Panc1 (cell line): ENCODE data around the gene POLK.

Source experiments
- POLR2AphosphoS5 ChIP-seq: IDR thresholded peaks from 2 replicates; pipeline ENCODE4 v1.6.1; 2012; ENCODE audit warnings: mild to moderate bottlenecking, low read depth, low read length, moderate library complexity
- SIN3A ChIP-seq: IDR thresholded peaks from 2 replicates; pipeline ENCODE4 v1.6.1; 2012; ENCODE audit warnings: low read depth, mild to moderate bottlenecking, low read length, moderate library complexity, borderline replicate concordance; ENCODE audit not compliant: insufficient read depth
- TCF7L2 ChIP-seq: IDR thresholded peaks from 2 replicates; pipeline ENCODE4 v1.6.1; 2011; ENCODE audit warnings: mild to moderate bottlenecking, low read depth, low read length, inconsistent platforms
- TF ChIP-seq, protein P1 (sequence below): fragments of 450-650 bp; IDR thresholded peaks from 2 replicates; pipeline ENCODE4 v1.5.1; 2017; ENCODE audit warnings: mild to moderate bottlenecking
- TF ChIP-seq, protein P2 (sequence below), 2 experiments: IDR thresholded peaks; 2 replicates each; pipeline ENCODE4 v1.6.1; 2011 to 2012; ENCODE audit warnings: low read depth in 2 of 2, control low read depth in 1 of 2, low read length in 1 of 2, mild to moderate bottlenecking in 1 of 2, moderate library complexity in 1 of 2; ENCODE audit not compliant: insufficient read depth in 1 of 2

GRCh38 chr5:75496026-75496425 is 15.7 kb upstream of the POLK start:
- TF ChIP-seq, protein P1, sequence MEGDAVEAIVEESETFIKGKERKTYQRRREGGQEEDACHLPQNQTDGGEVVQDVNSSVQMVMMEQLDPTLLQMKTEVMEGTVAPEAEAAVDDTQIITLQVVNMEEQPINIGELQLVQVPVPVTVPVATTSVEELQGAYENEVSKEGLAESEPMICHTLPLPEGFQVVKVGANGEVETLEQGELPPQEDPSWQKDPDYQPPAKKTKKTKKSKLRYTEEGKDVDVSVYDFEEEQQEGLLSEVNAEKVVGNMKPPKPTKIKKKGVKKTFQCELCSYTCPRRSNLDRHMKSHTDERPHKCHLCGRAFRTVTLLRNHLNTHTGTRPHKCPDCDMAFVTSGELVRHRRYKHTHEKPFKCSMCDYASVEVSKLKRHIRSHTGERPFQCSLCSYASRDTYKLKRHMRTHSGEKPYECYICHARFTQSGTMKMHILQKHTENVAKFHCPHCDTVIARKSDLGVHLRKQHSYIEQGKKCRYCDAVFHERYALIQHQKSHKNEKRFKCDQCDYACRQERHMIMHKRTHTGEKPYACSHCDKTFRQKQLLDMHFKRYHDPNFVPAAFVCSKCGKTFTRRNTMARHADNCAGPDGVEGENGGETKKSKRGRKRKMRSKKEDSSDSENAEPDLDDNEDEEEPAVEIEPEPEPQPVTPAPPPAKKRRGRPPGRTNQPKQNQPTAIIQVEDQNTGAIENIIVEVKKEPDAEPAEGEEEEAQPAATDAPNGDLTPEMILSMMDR: no peak
- TF ChIP-seq POLR2AphosphoS5: no peak
- TF ChIP-seq, protein P2, sequence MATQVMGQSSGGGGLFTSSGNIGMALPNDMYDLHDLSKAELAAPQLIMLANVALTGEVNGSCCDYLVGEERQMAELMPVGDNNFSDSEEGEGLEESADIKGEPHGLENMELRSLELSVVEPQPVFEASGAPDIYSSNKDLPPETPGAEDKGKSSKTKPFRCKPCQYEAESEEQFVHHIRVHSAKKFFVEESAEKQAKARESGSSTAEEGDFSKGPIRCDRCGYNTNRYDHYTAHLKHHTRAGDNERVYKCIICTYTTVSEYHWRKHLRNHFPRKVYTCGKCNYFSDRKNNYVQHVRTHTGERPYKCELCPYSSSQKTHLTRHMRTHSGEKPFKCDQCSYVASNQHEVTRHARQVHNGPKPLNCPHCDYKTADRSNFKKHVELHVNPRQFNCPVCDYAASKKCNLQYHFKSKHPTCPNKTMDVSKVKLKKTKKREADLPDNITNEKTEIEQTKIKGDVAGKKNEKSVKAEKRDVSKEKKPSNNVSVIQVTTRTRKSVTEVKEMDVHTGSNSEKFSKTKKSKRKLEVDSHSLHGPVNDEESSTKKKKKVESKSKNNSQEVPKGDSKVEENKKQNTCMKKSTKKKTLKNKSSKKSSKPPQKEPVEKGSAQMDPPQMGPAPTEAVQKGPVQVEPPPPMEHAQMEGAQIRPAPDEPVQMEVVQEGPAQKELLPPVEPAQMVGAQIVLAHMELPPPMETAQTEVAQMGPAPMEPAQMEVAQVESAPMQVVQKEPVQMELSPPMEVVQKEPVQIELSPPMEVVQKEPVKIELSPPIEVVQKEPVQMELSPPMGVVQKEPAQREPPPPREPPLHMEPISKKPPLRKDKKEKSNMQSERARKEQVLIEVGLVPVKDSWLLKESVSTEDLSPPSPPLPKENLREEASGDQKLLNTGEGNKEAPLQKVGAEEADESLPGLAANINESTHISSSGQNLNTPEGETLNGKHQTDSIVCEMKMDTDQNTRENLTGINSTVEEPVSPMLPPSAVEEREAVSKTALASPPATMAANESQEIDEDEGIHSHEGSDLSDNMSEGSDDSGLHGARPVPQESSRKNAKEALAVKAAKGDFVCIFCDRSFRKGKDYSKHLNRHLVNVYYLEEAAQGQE (IDR thresholded peaks at IDR 0.05; ENCODE audit: insufficient read depth in 1 of 2, low read depth in 2 of 2, low read length in 1 of 2): no peak
- no peak for TF ChIP-seq SIN3A
- no peak for TF ChIP-seq TCF7L2
